LNCaP clone FGC (cell line): ENCODE measurements around the gene URB1.

ENCODE experiments used
- DNase-seq: peaks from one replicate; pipeline ENCODE4 v3.0.0-alpha.2; 2011; ENCODE audit warnings: low read depth
- H3K4me3 ChIP-seq: 2 replicates; pipeline ENCODE4 v1.5.1; 2011; ENCODE audit warnings: mild to moderate bottlenecking, low read depth, low read length, control low read depth
- CTCF ChIP-seq: IDR thresholded peaks from 2 replicates; pipeline ENCODE4 v1.5.1; 2012; ENCODE audit warnings: mild to moderate bottlenecking; ENCODE audit not compliant: control insufficient read depth, insufficient read depth; ENCODE audit errors: extremely low read depth

Gene URB1

GRCh38 chr21:32411350-32412161, 18.7 kb upstream of the URB1 start:
- TF ChIP-seq CTCF = no peak
- DNase-seq = no peak
- H3K4me3 ChIP-seq = peak overlapping the region; percentile 70

GRCh38 chr21:32410916-32411315, 18.1 kb upstream of the URB1 start:
- TF ChIP-seq CTCF = no peak
- no peak for DNase-seq
- peak overlapping the region; percentile 70 for H3K4me3 ChIP-seq

GRCh38 chr21:32410291-32410690, 17.5 kb upstream of the URB1 start:
- no peak overlapping the region for H3K4me3 ChIP-seq
- no peak for DNase-seq
- no peak for TF ChIP-seq CTCF

GRCh38 chr21:32406405-32406804, 13.6 kb upstream of the URB1 start:
- DNase-seq = no peak

GRCh38 chr21:32403201-32403777, 10.5 kb upstream of the URB1 start:
- H3K4me3 ChIP-seq = no peak overlapping the region
- peak; percentile 66 for TF ChIP-seq CTCF
- DNase-seq = no peak

More at GRCh38 chr21:32406405-32406804, 13.6 kb upstream of the URB1 start:
- no peak for TF ChIP-seq CTCF
- no peak overlapping the region for H3K4me3 ChIP-seq

- TF ChIP-seq CTCF = no peak
- DNase-seq = no peak
- H3K4me3 ChIP-seq = peak overlapping the region; percentile 99
Observed at GRCh38 chr21:32393677-32394001, 827 bp upstream of the URB1 start.
